GM21367 (cell line): ENCODE measurements around the gene SPHKAP.
"Not testable (repeated sequence)": the region's sequence is repeated elsewhere in the genome, so short reads cannot be mapped to it uniquely, and the experiment has no call there.

ENCODE experiments used
- ATAC-seq: cut with Tn5 transposase; IDR thresholded peaks from one replicate; pipeline ENCODE4 v1.9.1; 2021; ENCODE audit not compliant: unreplicated experiment

Gene SPHKAP

GRCh38 chr2:228037915-228038314, 143.6 kb downstream of the SPHKAP start:
- no peak for ATAC-seq

GRCh38 chr2:228023619-228024018, 157.9 kb downstream of the SPHKAP start:
- ATAC-seq, result no peak

DNA sequence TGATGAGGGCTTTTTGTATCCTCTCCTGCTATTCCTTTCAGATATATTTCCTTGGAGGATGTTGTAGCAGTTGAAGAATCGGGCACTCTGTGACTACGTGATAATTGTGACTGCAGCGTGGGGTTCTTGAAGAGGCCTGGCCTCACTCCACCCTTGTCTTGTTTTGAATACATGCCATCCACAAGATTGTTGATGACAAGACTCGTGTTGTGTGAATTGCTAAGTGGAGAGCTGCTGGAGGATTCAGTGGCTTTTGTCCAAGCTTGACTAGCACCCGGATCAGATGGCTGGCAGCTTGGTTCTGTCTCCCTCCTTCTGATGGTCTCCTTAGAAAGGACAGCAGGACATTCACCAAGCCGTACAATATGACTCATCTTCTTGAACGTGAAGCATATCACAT, 163.2 kb downstream of the SPHKAP start:
- no peak for ATAC-seq

DNA sequence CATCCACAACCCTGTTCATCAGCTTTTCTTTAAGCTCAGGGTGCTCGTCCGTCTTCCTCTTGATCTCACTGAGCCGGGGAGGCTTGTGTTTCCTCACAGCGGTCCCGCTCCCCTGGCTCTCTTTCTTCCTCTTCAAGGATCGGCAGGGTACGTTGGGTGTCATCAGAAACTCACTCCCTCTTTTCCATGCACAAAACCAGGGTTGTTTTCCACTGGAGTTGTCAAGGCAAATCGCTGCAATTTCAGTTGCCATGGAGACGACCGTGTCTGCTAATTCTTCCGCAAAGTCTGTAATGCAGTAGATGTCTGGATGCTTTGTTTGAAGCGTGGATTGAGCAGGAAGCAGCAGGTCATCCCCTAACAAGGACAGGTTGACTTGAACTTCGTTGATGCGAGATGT, 163.7 kb downstream of the SPHKAP start:
- ATAC-seq, result no peak

DNA sequence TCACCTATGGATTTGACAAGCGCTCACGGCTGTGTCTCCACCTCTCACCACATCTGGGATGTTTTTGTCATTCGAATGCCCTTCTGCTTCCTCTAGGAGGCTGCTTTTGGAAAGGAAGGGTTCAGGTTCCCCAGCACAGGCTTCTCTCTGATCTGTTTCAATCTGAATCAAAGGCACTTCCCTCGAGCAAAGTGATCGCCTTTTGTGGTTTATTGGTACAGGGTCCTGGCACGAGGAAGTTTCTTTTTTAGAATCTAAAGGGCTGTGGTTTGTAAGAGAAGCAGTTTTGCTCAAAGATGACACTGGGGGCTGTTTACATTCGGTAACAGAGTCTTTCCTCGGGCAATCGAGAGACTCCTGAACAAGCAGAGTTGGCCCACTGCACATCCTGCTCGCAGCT, 165.1 kb downstream of the SPHKAP start:
- ATAC-seq, result no peak

- no peak for ATAC-seq
These were observed 165.7 kb downstream of the SPHKAP start for GRCh38 chr2:228015741-228016140.

- ATAC-seq, result no peak
These were observed 185.1 kb downstream of the SPHKAP start for GRCh38 chr2:227996366-227996765.

DNA sequence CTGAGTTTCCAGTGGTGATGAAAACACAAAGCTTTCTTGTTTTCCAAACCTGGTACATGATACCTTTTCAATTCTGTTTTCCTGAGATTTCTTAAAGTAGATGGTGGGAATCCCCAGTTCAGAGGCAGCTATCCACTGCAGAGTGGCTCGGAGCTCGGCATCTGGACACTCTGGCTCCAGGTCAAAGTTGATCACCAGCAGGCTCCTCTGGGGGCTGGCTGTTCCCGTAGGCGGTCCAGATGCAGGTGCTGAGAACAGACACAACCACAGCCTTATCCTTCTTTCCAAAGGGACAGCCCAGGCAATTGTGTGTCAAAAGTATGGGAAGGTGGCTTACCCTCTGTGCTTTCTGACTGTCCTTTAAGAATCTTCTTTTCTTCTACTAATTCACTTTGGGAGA, 190.6 kb downstream of the SPHKAP start:
- ATAC-seq, result no peak

GRCh38 chr2:227973241-227973640, 208.2 kb downstream of the SPHKAP start:
- ATAC-seq, result no peak

DNA sequence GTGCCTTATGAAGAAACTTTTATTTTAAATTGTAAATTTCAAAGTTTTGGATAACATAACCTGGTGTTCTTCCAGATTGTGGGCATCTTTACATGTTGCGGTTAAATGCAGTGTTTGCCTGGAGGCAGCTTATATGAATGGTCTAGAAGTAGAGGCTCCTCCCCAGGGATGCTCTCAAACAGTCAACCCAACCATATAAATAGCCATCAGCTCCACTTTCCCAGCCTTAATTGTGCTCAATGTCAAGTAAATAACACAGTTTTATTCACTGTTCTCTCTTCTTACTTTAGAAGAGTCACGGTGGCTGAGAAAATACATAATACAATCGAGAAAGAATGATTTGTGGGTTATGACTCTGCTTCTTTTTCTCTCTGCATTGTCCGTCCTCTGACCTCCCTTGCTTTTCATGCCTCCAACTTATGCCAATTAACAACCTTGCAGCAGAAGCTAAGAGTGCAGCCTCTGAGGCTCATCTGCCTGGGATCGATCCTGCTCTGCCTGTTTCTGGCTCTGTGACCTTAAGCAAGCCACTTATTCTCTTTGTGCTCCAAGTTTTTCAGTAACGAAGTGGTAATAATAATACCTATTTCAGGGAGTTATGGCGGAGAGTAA, 209.8 kb downstream of the SPHKAP start:
- no peak for ATAC-seq

GRCh38 chr2:227960317-227960716, 221.2 kb downstream of the SPHKAP start:
- no peak for ATAC-seq

DNA sequence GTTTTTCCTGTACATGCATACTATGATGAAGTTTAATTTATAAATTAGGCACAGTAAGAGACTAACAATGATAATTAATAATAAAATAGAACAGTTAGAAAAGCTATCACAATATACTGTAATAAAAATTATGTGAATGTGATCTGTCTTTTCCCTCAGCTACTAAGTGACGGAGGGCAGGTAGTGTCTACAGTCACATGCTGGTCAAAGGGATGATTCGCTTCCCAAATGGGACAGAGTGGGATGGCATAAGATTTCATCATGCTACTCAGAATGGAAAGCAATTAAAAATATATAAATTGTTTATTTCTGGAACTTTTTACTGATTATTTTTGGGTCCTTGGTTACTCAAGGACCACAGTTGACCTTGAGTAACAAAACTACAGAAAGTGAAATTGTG, 238.5 kb downstream of the SPHKAP start:
- ATAC-seq, result no peak

- no peak for ATAC-seq
These were observed 239.5 kb downstream of the SPHKAP start for GRCh38 chr2:227942021-227942420.

GRCh38 chr2:227939271-227940027, 242.0 kb downstream of the SPHKAP start:
- ATAC-seq, result no peak

DNA sequence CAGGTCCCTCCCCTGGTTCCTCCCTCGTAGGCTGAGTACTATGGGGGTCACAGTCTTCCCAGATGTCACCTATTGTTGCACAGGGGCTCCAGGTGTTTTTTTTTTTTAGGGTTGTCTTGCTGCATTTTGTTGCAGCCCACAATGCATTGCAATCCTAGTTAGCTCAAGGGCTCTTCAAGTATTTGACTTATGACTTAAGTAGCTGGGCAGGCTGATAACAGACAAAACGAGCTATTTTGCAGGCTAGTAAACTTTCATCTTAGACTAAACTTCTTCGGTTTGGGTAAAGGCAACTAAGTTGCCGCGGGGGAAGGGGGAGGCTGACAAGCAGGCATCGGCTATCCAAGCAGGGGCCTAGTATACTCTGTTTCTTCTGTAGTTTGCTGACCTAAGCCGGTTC, 245.2 kb downstream of the SPHKAP start:
- ATAC-seq, result not testable (repeated sequence)

- ATAC-seq, result no peak
These were observed 247.6 kb downstream of the SPHKAP start for GRCh38 chr2:227933884-227934283.

GRCh38 chr2:227932403-227932802, 249.1 kb downstream of the SPHKAP start:
- no peak for ATAC-seq

DNA sequence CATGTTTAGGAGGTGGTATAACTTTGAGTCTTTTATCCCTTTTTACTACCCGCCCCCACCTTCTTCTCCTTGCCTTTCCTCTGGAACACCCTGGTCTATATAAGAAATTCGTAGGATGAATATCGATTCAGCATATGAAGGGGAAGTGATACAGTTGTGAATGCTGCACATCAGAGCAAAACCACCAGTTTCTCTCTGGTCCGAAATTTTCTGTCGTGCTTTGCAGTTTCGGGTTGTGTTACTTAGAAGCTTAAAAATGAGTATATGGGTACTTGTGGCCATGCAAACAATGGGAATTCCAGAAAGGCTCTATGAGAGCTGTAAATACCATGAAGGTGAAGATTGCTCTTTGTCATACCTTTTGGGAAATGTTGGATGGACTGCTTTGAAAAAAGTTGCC, 249.5 kb downstream of the SPHKAP start:
- no peak for ATAC-seq
